Gastrocnemius medialis (tissue), 4 donors: Measurements from ENCODE around the gene MIXL1. TPM values are rescaled to one million over a fixed set of nuclear protein-coding genes. Genes with fewer than 3 reads are reported as not detected.

Experiments
- ATAC-seq, 2 donors: fragments of 150-250 bp; one replicate each; pipeline ENCODE4 v1.9.1; 2016
- DNase-seq, 2 donors: peaks; one replicate each; pipeline ENCODE4 v3.0.0-alpha.2; 2019
- H3K27ac ChIP-seq, 4 donors: fragments of 200-600 bp; sonication (generic); 1 replicate in 1 of 4; 2 replicates in 3 of 4; pipeline ENCODE4 v1.5.1; 2016 to 2018; ENCODE audit warnings: mild to moderate bottlenecking in 2 of 4, moderate library complexity in 1 of 4
- H3K27me3 ChIP-seq, 3 donors: fragments of 200-600 bp; sonication (generic) in 2 of 3; 1 replicate in 1 of 3; 2 replicates in 2 of 3; pipeline versions ENCODE4 v1.5.1 to v1.6.0; 2016 to 2019; ENCODE audit warnings: mild to moderate bottlenecking in 1 of 3, moderate library complexity in 1 of 3
- H3K36me3 ChIP-seq, 2 donors: fragments of 200-600 bp; sonication (generic) in 1 of 2; one replicate each; pipeline ENCODE4 v1.5.1; 2017 to 2018
- H3K4me1 ChIP-seq, 2 donors: fragments of 200-600 bp; sonication (generic) in 1 of 2; one replicate each; pipeline ENCODE4 v1.5.1; 2016 to 2017; ENCODE audit warnings: mild to moderate bottlenecking in 2 of 2
- H3K4me3 ChIP-seq, 4 donors: fragments of 200-600 bp; sonication (generic) in 3 of 4; 1 replicate in 1 of 4; 2 replicates in 3 of 4; pipeline ENCODE4 v1.5.1; 2016 to 2019; ENCODE audit warnings: mild to moderate bottlenecking in 2 of 4
- H3K9me3 ChIP-seq, 3 donors: fragments of 200-600 bp; sonication (generic) in 2 of 3; 1 replicate in 1 of 3; 2 replicates in 2 of 3; pipeline ENCODE4 v1.5.1; 2016 to 2019
- CTCF ChIP-seq, 5 experiments: fragments of 450-650 bp in 3 of 5; fragments of 200-600 bp in 2 of 5; sonication (generic) in 2 of 5; IDR thresholded peaks in 4 of 5; conservative IDR thresholded peaks in 1 of 5; 1 replicate in 4 of 5; 2 replicates in 1 of 5; pipeline ENCODE4 v1.5.1; 2016 to 2019; ENCODE audit warnings: antibody characterized with exemption in 5 of 5, mild to moderate bottlenecking in 3 of 5, moderate library complexity in 3 of 5
- POLR2A ChIP-seq, 2 donors: fragments of 450-650 bp; IDR thresholded peaks; one replicate each; pipeline ENCODE4 v1.6.1; 2017; ENCODE audit warnings: antibody characterized with exemption in 2 of 2, mild to moderate bottlenecking in 2 of 2, moderate library complexity in 2 of 2
- in situ Hi-C, 4 donors: fragments of 200-750 bp; cut with MboI; loops; one replicate each; pipeline versions ENCODE4 v1.15.0 to v1.8.0; 2017; ENCODE audit warnings: low sequenced_read_pairs in 4 of 4
- intact Hi-C: fragments of 100-400 bp; cut with DNase I; formaldehyde crosslinking; loops from one replicate; pipeline ENCODE4 v1.15.1; 2023; ENCODE audit warnings: low total_unique reads
- total RNA-seq, 4 donors: library from RNA; depleted of rRNA; stranded (reverse); fragments of >200 nt; gene quantifications; one replicate each; pipeline versions ENCODE4 v1.1.0 to v1.2.3, GENCODE V29; 2016

Gene MIXL1
- total RNA-seq, result not detected

- no peak within 1 kb of the TSS for H3K27ac ChIP-seq
- H3K36me3 ChIP-seq, result no peaks in the 10 kb centered on the region
- ATAC-seq (no peak), DNase-seq (no peak)
- H3K4me3 ChIP-seq, result peak within 1 kb of the TSS in 3 of 4 donors; percentile 28 to 36 (median 34)
- intact Hi-C loops (no loop called here), in situ Hi-C loops (no loop called here)
- H3K27me3 ChIP-seq, result peaks cover 19 to 28% (median 22%) of the 10 kb centered on the region in 3 donors
- no peaks in the 10 kb centered on the region for H3K9me3 ChIP-seq
- no peaks in the 10 kb centered on the region for H3K4me1 ChIP-seq
- TF ChIP-seq POLR2A (IDR thresholded peaks at IDR 0.05), result no peak
These were observed at the start of gene MIXL1 for GRCh38 chr1:226223157-226223785. TSS of gene MIXL1 (plus strand) at chr1:226223664. CDS start at chr1:226223682, 18 bp downstream.

- no peak overlapping the region for H3K27ac ChIP-seq
- no peaks in the 10 kb centered on the region for H3K27me3 ChIP-seq
- peaks cover 3 to 14% of the 10 kb centered on the region in 2 donors for H3K4me1 ChIP-seq
- ATAC-seq, result no peak
- no peak overlapping the region for H3K4me3 ChIP-seq
- in situ Hi-C loops, result no loop called here
- intact Hi-C loops, result no loop called here
- H3K36me3 ChIP-seq, result no peaks in the 10 kb centered on the region
- no peak for DNase-seq
- TF ChIP-seq POLR2A (IDR thresholded peaks at IDR 0.05), result no peak
- TF ChIP-seq CTCF (IDR thresholded peaks at IDR 0.05 in 4 of 5, conservative IDR thresholded peaks at IDR 0.05 in 1 of 5), result no peak
- H3K9me3 ChIP-seq, result no peaks in the 10 kb centered on the region
These were observed 46.6 kb upstream of the MIXL1 start for GRCh38 chr1:226176870-226177269.

GRCh38 chr1:226181996-226182714 lies 41.3 kb upstream of the MIXL1 start:
- H3K4me3 ChIP-seq, result no peak overlapping the region
- TF ChIP-seq CTCF (IDR thresholded peaks at IDR 0.05 in 4 of 5, conservative IDR thresholded peaks at IDR 0.05 in 1 of 5), result peak in 2 of 5 experiments; percentile 39 to 46
- TF ChIP-seq POLR2A (IDR thresholded peaks at IDR 0.05), result no peak
- H3K27ac ChIP-seq, result peak overlapping the region; percentile 65 to 80 (median 70)
- intact Hi-C loops (no loop called here), in situ Hi-C loops (loop anchor here in 1 of 4 donors (10.0 kb wide), 1 partner anchor 117 kb away; the partner anchor contains the start of gene H3-3A)
- no peaks in the 10 kb centered on the region for H3K27me3 ChIP-seq
- ATAC-seq (peak; percentile 14 to 56), DNase-seq (peak; percentile 45 to 70)
- no peaks in the 10 kb centered on the region for H3K36me3 ChIP-seq
- peaks cover 27 to 45% of the 10 kb centered on the region in 2 donors for H3K4me1 ChIP-seq
- H3K9me3 ChIP-seq, result no peaks in the 10 kb centered on the region

GRCh38 chr1:226185141-226186036 lies 38.1 kb upstream of the MIXL1 start:
- H3K9me3 ChIP-seq, result no peaks in the 10 kb centered on the region
- peaks cover 27 to 47% of the 10 kb centered on the region in 2 donors for H3K4me1 ChIP-seq
- ATAC-seq (no peak), DNase-seq (no peak)
- no peak for TF ChIP-seq POLR2A (IDR thresholded peaks at IDR 0.05)
- TF ChIP-seq CTCF (IDR thresholded peaks at IDR 0.05 in 4 of 5, conservative IDR thresholded peaks at IDR 0.05 in 1 of 5), result no peak
- intact Hi-C loops, result loop anchor here (2.0 to 5.0 kb wide), 2 partner anchors 63 to 123 kb away; partner anchors contain the start of gene H3-3A
- H3K27ac ChIP-seq, result peak overlapping the region; percentile 89 to 97 (median 92)
- no peaks in the 10 kb centered on the region for H3K36me3 ChIP-seq
- no peaks in the 10 kb centered on the region for H3K27me3 ChIP-seq
- peak overlapping the region; percentile 89 to 100 (median 94) for H3K4me3 ChIP-seq
- in situ Hi-C loops, result loop anchor here in 1 of 4 donors (10.0 kb wide), 1 partner anchor 121 kb away; the partner anchor contains the start of gene H3-3A
